SK-N-SH (cell line): Measurements from ENCODE around the gene TSFM. TPM values are rescaled to one million over a fixed set of nuclear protein-coding genes. Genes with fewer than 3 reads are reported as not detected.

Source experiments
- CTCF ChIA-PET: fragments of 300-600, 350-600 bp; formaldehyde crosslinking; extraction: SDS; loops from one replicate; lab custom pipeline; 2021; lab: Yijun Ruan, JAX
- POLR2A ChIA-PET: fragments of 350-600 bp; sonication (Branson Sonifier 250); formaldehyde crosslinking; extraction: SDS; loops from one replicate; lab custom pipeline; 2020; ENCODE audit warnings: antibody characterized with exemption, inconsistent platforms; lab: Yijun Ruan, JAX
- DNase-seq: peaks from one replicate; pipeline ENCODE4 v3.0.0; 2012
- H2AFZ ChIP-seq: fragments of 200-600 bp; sonication (generic); 2 replicates; pipeline ENCODE4 v1.8.1; 2016; ENCODE audit warnings: antibody characterized with exemption, mild to moderate bottlenecking, low read depth
- H3F3A ChIP-seq: fragments of 200-600 bp; sonication (generic); replicated peaks from 2 replicates; pipeline ENCODE3; 2016; ENCODE audit warnings: antibody characterized with exemption, mild to moderate bottlenecking; ENCODE audit not compliant: insufficient read depth
- H3K27ac ChIP-seq, 2 experiments: fragments of 200-500 bp in 1 of 2; fragments of 200-600 bp in 1 of 2; sonication (Bioruptor generic) in 1 of 2; sonication (generic), shearing (Covaris generic) in 1 of 2; 2 replicates each; pipeline versions ENCODE4 v1.5.1 to v1.6.1; 2014 to 2016; ENCODE audit warnings: low read depth in 2 of 2, inconsistent platforms in 1 of 2, low read length in 1 of 2, mild to moderate bottlenecking in 1 of 2, mixed read lengths in 1 of 2
- H3K27me3 ChIP-seq: fragments of 200-600 bp; sonication (generic), shearing (Covaris generic); 2 replicates; pipeline ENCODE4 v1.6.1; 2016; ENCODE audit warnings: mixed run types; ENCODE audit not compliant: insufficient read depth
- H3K36me3 ChIP-seq, 2 experiments: fragments of 200-500 bp in 1 of 2; fragments of 200-600 bp in 1 of 2; sonication (Bioruptor generic) in 1 of 2; sonication (generic) in 1 of 2; replicated peaks in 1 of 2; 2 replicates each; pipeline versions ENCODE3 to v1.5.1; 2014 to 2016; ENCODE audit warnings: low read length in 1 of 2, mild to moderate bottlenecking in 1 of 2; ENCODE audit not compliant: insufficient read depth in 2 of 2, control insufficient read depth in 1 of 2
- H3K4me1 ChIP-seq, 2 experiments: fragments of 200-500 bp in 1 of 2; fragments of 200-600 bp in 1 of 2; sonication (Bioruptor generic) in 1 of 2; sonication (generic), shearing (Covaris generic) in 1 of 2; 2 replicates each; pipeline versions ENCODE4 v1.5.1 to v1.6.1; 2014 to 2016; ENCODE audit warnings: low read depth in 1 of 2, low read length in 1 of 2, mixed run types in 1 of 2; ENCODE audit not compliant: insufficient read depth in 2 of 2, control insufficient read depth in 1 of 2
- H3K4me2 ChIP-seq: fragments of 200-600 bp; sonication (generic), shearing (Covaris generic); 2 replicates; pipeline ENCODE4 v1.6.1; 2017; ENCODE audit warnings: mixed run types
- H3K4me3 ChIP-seq, 2 experiments: fragments of 200-500 bp in 1 of 2; fragments of 200-600 bp in 1 of 2; sonication (Bioruptor generic) in 1 of 2; sonication (generic), shearing (Covaris generic) in 1 of 2; 2 replicates each; pipeline versions ENCODE4 v1.5.1 to v1.8.1; 2014 to 2016; ENCODE audit warnings: low read depth in 2 of 2, inconsistent platforms in 1 of 2, low read length in 1 of 2, mild to moderate bottlenecking in 1 of 2, mixed read lengths in 1 of 2, moderate library complexity in 1 of 2
- H3K79me2 ChIP-seq: fragments of 200-600 bp; sonication (generic); 2 replicates; pipeline ENCODE4 v1.8.1; 2017; ENCODE audit warnings: mild to moderate bottlenecking; ENCODE audit not compliant: insufficient read depth
- H3K9ac ChIP-seq: fragments of 200-600 bp; sonication (generic); 2 replicates; pipeline ENCODE4 v1.6.1; 2017; ENCODE audit warnings: mixed run types
- H3K9me2 ChIP-seq: fragments of 200-600 bp; sonication (generic); 2 replicates; pipeline ENCODE4 v1.6.1; 2017; ENCODE audit warnings: mixed run types
- H3K9me3 ChIP-seq: fragments of 200-600 bp; sonication (generic); 2 replicates; pipeline ENCODE4 v1.6.1; 2017; ENCODE audit warnings: mixed run types, mild to moderate bottlenecking, moderate library complexity
- H4K20me1 ChIP-seq: fragments of 200-600 bp; sonication (generic); 2 replicates; pipeline ENCODE4 v1.6.1; 2017; ENCODE audit warnings: mild to moderate bottlenecking, mixed run types; ENCODE audit not compliant: insufficient read depth
- EP300 ChIP-seq, 2 experiments: IDR thresholded peaks; 2 replicates each; pipeline versions ENCODE4 v1.4.0 to v1.6.1; 2012; ENCODE audit warnings: borderline replicate concordance in 1 of 2, low read depth in 1 of 2, low read length in 1 of 2
- FOSL2 ChIP-seq: IDR thresholded peaks from 2 replicates; pipeline ENCODE4 v1.4.0; 2012; ENCODE audit warnings: low read depth, mild to moderate bottlenecking, moderate library complexity, borderline replicate concordance
- FOXJ3 ChIP-seq: sonication (generic); formaldehyde crosslinking; IDR thresholded peaks from 2 replicates; pipeline ENCODE4 v1.5.1; 2020; ENCODE audit warnings: mild to moderate bottlenecking, missing genetic modification reagents
- GABPA ChIP-seq: IDR thresholded peaks from 2 replicates; pipeline ENCODE4 v1.4.0; 2012; ENCODE audit warnings: low read depth, mild to moderate bottlenecking
- MEF2A ChIP-seq: IDR thresholded peaks from 2 replicates; pipeline ENCODE4 v1.4.0; 2012; ENCODE audit warnings: low read depth, borderline replicate concordance
- MXI1 ChIP-seq: IDR thresholded peaks from 2 replicates; pipeline ENCODE4 v1.6.1; 2012; ENCODE audit warnings: mild to moderate bottlenecking, low read depth, low read length, improper control_type of control experiment
- NFIC ChIP-seq: IDR thresholded peaks from 2 replicates; pipeline ENCODE4 v1.4.0; 2012; ENCODE audit warnings: borderline replicate concordance
- NRF1 ChIP-seq: IDR thresholded peaks from 2 replicates; pipeline ENCODE4 v1.6.1; 2012; ENCODE audit warnings: low read depth, mild to moderate bottlenecking, low read length
- PBX3 ChIP-seq: IDR thresholded peaks from 2 replicates; pipeline ENCODE4; 2012
- RAD21 ChIP-seq: IDR thresholded peaks from 2 replicates; pipeline ENCODE4 v1.6.1; 2012; ENCODE audit warnings: mild to moderate bottlenecking, low read length
- SIN3A ChIP-seq: IDR thresholded peaks from 2 replicates; pipeline ENCODE4 v1.6.1; 2012; ENCODE audit warnings: low read depth, mild to moderate bottlenecking, low read length, moderate library complexity, borderline replicate concordance
- SMC3 ChIP-seq: IDR thresholded peaks from 2 replicates; pipeline ENCODE4 v1.6.1; 2012; ENCODE audit warnings: low read depth, low read length, improper control_type of control experiment
- TCF12 ChIP-seq: IDR thresholded peaks from 2 replicates; pipeline ENCODE4 v1.4.0; 2012
- WGBS: methylation state at CpG from one replicate; pipeline ENCODE4 v1.1.6; 2017; ENCODE audit warnings: low lambda C conversion rate; 5-methylcytosine and 5-hydroxymethylcytosine counted together
- polyA plus RNA-seq, 3 experiments: library from polyadenylated mRNA; depleted of rRNA; stranded (reverse); fragments of >200 nt; gene quantifications; 2 replicates each; pipeline ENCODE4 v1.2.3, GENCODE V29; 2012
- TF ChIP-seq, protein P1 (sequence below): fragments of 150-350 bp; IDR thresholded peaks from 2 replicates; pipeline ENCODE4 v1.6.1; 2017; ENCODE audit warnings: antibody characterized with exemption, low read length, low read depth, borderline replicate concordance
- TF ChIP-seq, protein P2 (sequence below): IDR thresholded peaks from 2 replicates; pipeline ENCODE4 v1.4.0; 2012; ENCODE audit warnings: low read depth, borderline replicate concordance

The TSFM gene
- polyA plus RNA-seq, 1 of the 3 experiments (the other 2 are of a cell fraction), result 28.7 TPM

- TF ChIP-seq NFIC (no peak), FOSL2 (no peak), NRF1 (no peak), PBX3 (no peak), FOXJ3 (CRISPR knock-in tag) (no peak), GABPA (no peak), EP300 (IDR thresholded peaks at IDR 0.05; ENCODE audit: borderline replicate concordance in 1 of 2, low read depth in 1 of 2, low read length in 1 of 2) (no peak), RAD21 (no peak), MXI1 (no peak), TCF12 (no peak), MEF2A (no peak)
- TF ChIP-seq, protein P1, sequence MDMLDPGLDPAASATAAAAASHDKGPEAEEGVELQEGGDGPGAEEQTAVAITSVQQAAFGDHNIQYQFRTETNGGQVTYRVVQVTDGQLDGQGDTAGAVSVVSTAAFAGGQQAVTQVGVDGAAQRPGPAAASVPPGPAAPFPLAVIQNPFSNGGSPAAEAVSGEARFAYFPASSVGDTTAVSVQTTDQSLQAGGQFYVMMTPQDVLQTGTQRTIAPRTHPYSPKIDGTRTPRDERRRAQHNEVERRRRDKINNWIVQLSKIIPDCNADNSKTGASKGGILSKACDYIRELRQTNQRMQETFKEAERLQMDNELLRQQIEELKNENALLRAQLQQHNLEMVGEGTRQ, result no peak
- TF ChIP-seq, protein P2, sequence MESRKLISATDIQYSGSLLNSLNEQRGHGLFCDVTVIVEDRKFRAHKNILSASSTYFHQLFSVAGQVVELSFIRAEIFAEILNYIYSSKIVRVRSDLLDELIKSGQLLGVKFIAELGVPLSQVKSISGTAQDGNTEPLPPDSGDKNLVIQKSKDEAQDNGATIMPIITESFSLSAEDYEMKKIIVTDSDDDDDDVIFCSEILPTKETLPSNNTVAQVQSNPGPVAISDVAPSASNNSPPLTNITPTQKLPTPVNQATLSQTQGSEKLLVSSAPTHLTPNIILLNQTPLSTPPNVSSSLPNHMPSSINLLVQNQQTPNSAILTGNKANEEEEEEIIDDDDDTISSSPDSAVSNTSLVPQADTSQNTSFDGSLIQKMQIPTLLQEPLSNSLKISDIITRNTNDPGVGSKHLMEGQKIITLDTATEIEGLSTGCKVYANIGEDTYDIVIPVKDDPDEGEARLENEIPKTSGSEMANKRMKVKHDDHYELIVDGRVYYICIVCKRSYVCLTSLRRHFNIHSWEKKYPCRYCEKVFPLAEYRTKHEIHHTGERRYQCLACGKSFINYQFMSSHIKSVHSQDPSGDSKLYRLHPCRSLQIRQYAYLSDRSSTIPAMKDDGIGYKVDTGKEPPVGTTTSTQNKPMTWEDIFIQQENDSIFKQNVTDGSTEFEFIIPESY, result no peak
- Histone ChIP-seq H3K4me2 (no peak overlapping the region), H3K9ac (no peak overlapping the region), H3K4me1 (no peaks in the 10 kb centered on the region; a peak in 1 of 4 replicates), H3K9me3 (no peaks in the 10 kb centered on the region), H3K27me3 (no peaks in the 10 kb centered on the region), H4K20me1 (no peaks in the 10 kb centered on the region), H3K9me2 (no peaks in the 10 kb centered on the region), H3K4me3 (no peak overlapping the region), H3K36me3 (peaks cover 39 to 63% of the 10 kb centered on the region in 2 experiments), H3F3A (peaks cover 7% of the 10 kb centered on the region), H2AFZ (no peak overlapping the region), H3K79me2 (peaks cover 9% of the 10 kb centered on the region; the same call in 1 of the 2 replicates), H3K27ac (no peak overlapping the region)
- no peak for DNase-seq
- ChIA-PET POLR2A (no interaction called here), CTCF (interaction anchor here (3.8 to 12.0 kb wide), 2 partner anchors 14 to 103 kb away, joined by 51 to 96 read pairs; partner anchors contain the start of gene AVIL)
- WGBS, result 98% methylated on average over 3 of the region's 3 CpGs
Measured at GRCh38 chr12:57800965-57801364, 18.4 kb downstream of the TSFM start.

GRCh38 chr12:57802607-57803006, 20.0 kb downstream of the TSFM start:
- H3K9me2 ChIP-seq, result no peaks in the 10 kb centered on the region
- ChIA-PET POLR2A (no interaction called here), CTCF (interaction anchor here (0.8 to 12.0 kb wide), 20 partner anchors 9 to 104 kb away, joined by 3 to 96 read pairs (median 6); partner anchors contain the start of genes AVIL, CYP27B1 and TSFM)
- H3K4me1 ChIP-seq, result no peaks in the 10 kb centered on the region; a peak in 1 of 4 replicates
- no peak overlapping the region for H2AFZ ChIP-seq
- H3K27me3 ChIP-seq, result no peaks in the 10 kb centered on the region
- 93% methylated on average over 1 of the region's 1 CpG for WGBS
- H4K20me1 ChIP-seq, result no peaks in the 10 kb centered on the region
- H3K4me3 ChIP-seq, result no peak overlapping the region
- no peak for TF ChIP-seq SIN3A
- TF ChIP-seq SMC3, result no peak
- TF ChIP-seq, protein P2, result no peak
- TF ChIP-seq, all 33 proteins: peak for 0
- H3K79me2 ChIP-seq, result no peaks in the 10 kb centered on the region
- H3K9ac ChIP-seq, result no peak overlapping the region
- H3K4me2 ChIP-seq, result no peak overlapping the region
- DNase-seq, result no peak
- no peaks in the 10 kb centered on the region for H3K9me3 ChIP-seq
- H3F3A ChIP-seq, result peaks cover 7% of the 10 kb centered on the region
- peaks cover 27 to 60% of the 10 kb centered on the region in 2 experiments for H3K36me3 ChIP-seq
- H3K27ac ChIP-seq, result no peak overlapping the region
